ENCODE results near the gene ZNF600. TPM values are rescaled to one million over a fixed set of nuclear protein-coding genes. Genes with fewer than 3 reads are reported as not detected.

The ZNF600 gene
- total and polyA plus RNA-seq, 2 of the 13 experiments (the other 11 are each of a cell fraction or from before 2014, with no cell fraction given) = 15.0 to 16.4 TPM

DNA sequence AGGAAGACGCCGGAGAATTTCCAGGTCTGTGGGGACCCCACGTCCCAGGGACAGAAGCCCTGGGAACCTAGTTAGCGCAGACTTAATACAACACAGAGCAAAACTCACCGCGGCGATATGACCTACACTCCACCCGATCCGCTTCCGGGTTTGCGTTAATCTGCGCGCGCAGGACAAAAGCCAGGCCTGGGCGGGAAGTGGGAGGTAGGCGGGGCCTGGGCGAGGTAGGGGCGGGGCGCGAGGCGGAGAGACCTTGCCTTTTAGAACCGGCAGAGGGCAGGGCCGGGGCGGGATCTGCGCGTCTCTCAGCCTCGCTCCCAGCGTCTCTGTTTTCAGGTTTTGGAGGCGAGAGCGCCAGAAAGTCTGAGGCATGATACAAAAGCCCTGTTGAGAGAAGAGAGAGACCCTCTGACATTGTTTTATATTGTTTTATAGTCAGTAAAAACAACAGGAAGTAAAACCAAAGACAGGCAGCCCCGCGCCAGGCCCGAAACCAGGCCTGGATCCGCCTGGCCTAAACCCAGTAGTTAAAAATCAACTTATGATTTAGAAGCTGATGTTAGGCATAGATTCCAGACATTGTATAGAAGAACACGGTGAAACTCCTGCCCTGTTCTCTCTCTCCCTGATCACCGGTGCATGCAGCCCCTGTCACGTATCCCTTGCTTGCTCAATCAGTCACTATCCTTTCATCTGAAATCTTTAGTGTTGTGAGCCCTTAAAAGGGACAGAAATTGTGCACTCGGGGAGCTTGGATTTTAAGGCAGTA is 51.5 kb downstream of the ZNF600 start, which contains the start of gene ZNF611 (continued):
- TF ChIP-seq, protein P1, sequence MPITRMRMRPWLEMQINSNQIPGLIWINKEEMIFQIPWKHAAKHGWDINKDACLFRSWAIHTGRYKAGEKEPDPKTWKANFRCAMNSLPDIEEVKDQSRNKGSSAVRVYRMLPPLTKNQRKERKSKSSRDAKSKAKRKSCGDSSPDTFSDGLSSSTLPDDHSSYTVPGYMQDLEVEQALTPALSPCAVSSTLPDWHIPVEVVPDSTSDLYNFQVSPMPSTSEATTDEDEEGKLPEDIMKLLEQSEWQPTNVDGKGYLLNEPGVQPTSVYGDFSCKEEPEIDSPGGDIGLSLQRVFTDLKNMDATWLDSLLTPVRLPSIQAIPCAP (CRISPR knock-in tag; IDR thresholded peaks at IDR 0.05; ENCODE audit: low read depth) = no peak
- TF ChIP-seq, protein P2, sequence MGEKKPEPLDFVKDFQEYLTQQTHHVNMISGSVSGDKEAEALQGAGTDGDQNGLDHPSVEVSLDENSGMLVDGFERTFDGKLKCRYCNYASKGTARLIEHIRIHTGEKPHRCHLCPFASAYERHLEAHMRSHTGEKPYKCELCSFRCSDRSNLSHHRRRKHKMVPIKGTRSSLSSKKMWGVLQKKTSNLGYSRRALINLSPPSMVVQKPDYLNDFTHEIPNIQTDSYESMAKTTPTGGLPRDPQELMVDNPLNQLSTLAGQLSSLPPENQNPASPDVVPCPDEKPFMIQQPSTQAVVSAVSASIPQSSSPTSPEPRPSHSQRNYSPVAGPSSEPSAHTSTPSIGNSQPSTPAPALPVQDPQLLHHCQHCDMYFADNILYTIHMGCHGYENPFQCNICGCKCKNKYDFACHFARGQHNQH (CRISPR knock-in tag; IDR thresholded peaks at IDR 0.05) = no peak; the same call in 1 of the 2 replicates
- TF ChIP-seq GTF2F1 (IDR thresholded peaks at IDR 0.05; ENCODE audit: low read length) (no peak), IKZF4 (CRISPR knock-in tag; IDR thresholded peaks at IDR 0.05; ENCODE audit: borderline replicate concordance, low read depth, not compliant biosample characterization) (no peak), CENPT (CRISPR knock-in tag; IDR thresholded peaks at IDR 0.05; ENCODE audit: low read depth) (no peak), KAT2B (IDR thresholded peaks at IDR 0.05; ENCODE audit: borderline replicate concordance, low read depth, low read length) (no peak), ZNF816 (CRISPR knock-in tag; IDR thresholded peaks at IDR 0.05; ENCODE audit: borderline replicate concordance) (no peak), REPIN1 (CRISPR knock-in tag; IDR thresholded peaks at IDR 0.05; ENCODE audit: borderline replicate concordance, low read depth) (no peak), ZC3H4 (CRISPR knock-in tag; IDR thresholded peaks at IDR 0.05; ENCODE audit: borderline replicate concordance) (no peak), ZNF547 (CRISPR knock-in tag; IDR thresholded peaks at IDR 0.05) (no peak), RFXAP (CRISPR knock-in tag; IDR thresholded peaks at IDR 0.05; ENCODE audit: borderline replicate concordance) (no peak), ZNF788 (CRISPR knock-in tag; IDR thresholded peaks at IDR 0.05; ENCODE audit: borderline replicate concordance) (peak; percentile 16; the same call in 1 of the 2 replicates), HHEX (CRISPR knock-in tag; IDR thresholded peaks at IDR 0.05) (no peak), KMT2A (CRISPR knock-in tag; IDR thresholded peaks at IDR 0.05) (no peak), MIER2 (CRISPR knock-in tag; IDR thresholded peaks at IDR 0.05) (no peak), JUNB (CRISPR knock-in tag; IDR thresholded peaks at IDR 0.05; ENCODE audit: borderline replicate concordance) (no peak), CBX2 (IDR thresholded peaks at IDR 0.05; ENCODE audit: low read depth, low read length) (no peak), CBX2 (CRISPR knock-in tag; IDR thresholded peaks at IDR 0.05; ENCODE audit: low read depth) (no peak), ZNF354B (CRISPR knock-in tag; IDR thresholded peaks at IDR 0.05) (no peak), ZNF20 (CRISPR knock-in tag; IDR thresholded peaks at IDR 0.05) (no peak), NCOA1 (CRISPR knock-in tag; IDR thresholded peaks at IDR 0.05) (no peak), GABPA (IDR thresholded peaks at IDR 0.05; ENCODE audit: low read depth, low read length) (peak; percentile 20; the same call in 1 of the 2 replicates), GABPA (CRISPR knock-in tag; IDR thresholded peaks at IDR 0.05; ENCODE audit: low read depth) (peak; percentile 63), WIZ (CRISPR knock-in tag; IDR thresholded peaks at IDR 0.05) (no peak), ZNF253 (CRISPR knock-in tag; IDR thresholded peaks at IDR 0.05; ENCODE audit: borderline replicate concordance) (no peak)
- TF ChIP-seq, protein P3, sequence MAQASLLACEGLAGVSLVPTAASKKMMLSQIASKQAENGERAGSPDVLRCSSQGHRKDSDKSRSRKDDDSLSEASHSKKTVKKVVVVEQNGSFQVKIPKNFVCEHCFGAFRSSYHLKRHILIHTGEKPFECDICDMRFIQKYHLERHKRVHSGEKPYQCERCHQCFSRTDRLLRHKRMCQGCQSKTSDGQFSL (CRISPR knock-in tag; IDR thresholded peaks at IDR 0.05) = no peak
- TF ChIP-seq, protein P4, sequence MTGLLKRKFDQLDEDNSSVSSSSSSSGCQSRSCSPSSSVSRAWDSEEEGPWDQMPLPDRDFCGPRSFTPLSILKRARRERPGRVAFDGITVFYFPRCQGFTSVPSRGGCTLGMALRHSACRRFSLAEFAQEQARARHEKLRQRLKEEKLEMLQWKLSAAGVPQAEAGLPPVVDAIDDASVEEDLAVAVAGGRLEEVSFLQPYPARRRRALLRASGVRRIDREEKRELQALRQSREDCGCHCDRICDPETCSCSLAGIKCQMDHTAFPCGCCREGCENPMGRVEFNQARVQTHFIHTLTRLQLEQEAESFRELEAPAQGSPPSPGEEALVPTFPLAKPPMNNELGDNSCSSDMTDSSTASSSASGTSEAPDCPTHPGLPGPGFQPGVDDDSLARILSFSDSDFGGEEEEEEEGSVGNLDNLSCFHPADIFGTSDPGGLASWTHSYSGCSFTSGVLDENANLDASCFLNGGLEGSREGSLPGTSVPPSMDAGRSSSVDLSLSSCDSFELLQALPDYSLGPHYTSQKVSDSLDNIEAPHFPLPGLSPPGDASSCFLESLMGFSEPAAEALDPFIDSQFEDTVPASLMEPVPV (CRISPR knock-in tag; IDR thresholded peaks at IDR 0.05) = no peak

All from HepG2 (cell line).